Psoas muscle (tissue), 8 donors: Measurements from ENCODE around the gene CCDC192. TPM values are rescaled to one million over a fixed set of nuclear protein-coding genes. Genes with fewer than 3 reads are reported as not detected.

ENCODE experiments used
- ATAC-seq, 4 donors: fragments of 200-7000 bp; cut with Tn5 transposase; one replicate each; pipeline ENCODE4 v1.9.1; 2020; ENCODE audit warnings: moderate library complexity in 3 of 4, mild to moderate bottlenecking in 2 of 4
- DNase-seq, 2 donors: peaks; one replicate each; pipeline ENCODE4 v3.0.0-alpha.2; 2020
- H3K27ac ChIP-seq: fragments of 200-600 bp; one replicate; pipeline ENCODE4 v1.8.0; 2022
- H3K27me3 ChIP-seq, 3 donors: fragments of 200-600 bp in 1 of 3; one replicate each; pipeline versions ENCODE4 v1.6.1 to v1.8.0; 2013 to 2022; ENCODE audit warnings: low read length in 2 of 3, mild to moderate bottlenecking in 2 of 3, moderate library complexity in 1 of 3; ENCODE audit not compliant: insufficient read depth in 3 of 3
- H3K36me3 ChIP-seq, 2 donors: fragments of 200-600 bp in 1 of 2; one replicate each; pipeline versions ENCODE4 v1.6.1 to v1.8.0; 2013 to 2022; ENCODE audit warnings: low read depth in 1 of 2, mild to moderate bottlenecking in 1 of 2, moderate library complexity in 1 of 2; ENCODE audit not compliant: insufficient read depth in 1 of 2
- H3K4me1 ChIP-seq: fragments of 200-600 bp; one replicate; pipeline ENCODE4 v1.8.0; 2022
- H3K4me3 ChIP-seq: fragments of 200-600 bp; one replicate; pipeline ENCODE4 v1.8.0; 2022; ENCODE audit warnings: mild to moderate bottlenecking
- H3K9me3 ChIP-seq: fragments of 200-600 bp; one replicate; pipeline ENCODE4 v1.8.0; 2022
- CTCF ChIP-seq: fragments of 200-600 bp; IDR thresholded peaks from one replicate; pipeline ENCODE4 v1.8.0; 2022; ENCODE audit warnings: antibody characterized with exemption
- WGBS, 3 donors: extraction: QIAGEN DNeasy Blood & Tissue Kit; methylation state at CpG; one replicate each; pipeline versions ENCODE4 v1.1.6 to v1.1.7; 2013; 5-methylcytosine and 5-hydroxymethylcytosine counted together
- intact Hi-C, 2 donors: fragments of 100-400 bp; cut with DNase I; formaldehyde crosslinking; loops; one replicate each; pipeline versions ENCODE4 v1.11.0 to v1.14.2; 2022
- polyA plus RNA-seq, 3 donors: library from polyadenylated mRNA; stranded (reverse); fragments of 200-250 nt; gene quantifications; one replicate each; pipeline ENCODE4 v1.2.3, GENCODE V29; 2013
- total RNA-seq, 4 donors: library from RNA; stranded (reverse); fragmentation: NEBNext Ultra II Directional in 2 of 4; extraction: Animal tissue kit (Norgen Biotek cat#: 25700) in 2 of 4; gene quantifications; one replicate each; pipeline versions ENCODE4 v1.2.1 to v1.2.4, GENCODE V29; 2021 to 2023
- donor health status: healthy with polysubstance abuse.
- donor health status: DM: no; HTN: no; CAD: no; lungs with moderate emphysema.
- donor health status: Bipolar disorder and iron deficiency.
- donor health status: healthy.
- donor health status: DM: yes; HTN: yes; CAD: no.
- donor health status: DM: no; HTN: no; CAD: no.
- donor health status: DM: no; HTN: no; CAD: no.
- donor health status: DM: yes; HTN: yes; CAD: no.

Gene CCDC192
- total and polyA plus RNA-seq, 7 donors, result 0.12 to 1.2 (median 0.19) TPM; not detected in 4

GRCh38 chr5:127916885-127917573 is 213.8 kb downstream of the CCDC192 start:
- DNase-seq, result no peak
- no peak overlapping the region for H3K27ac ChIP-seq
- intact Hi-C loops, result no loop called here

GRCh38 chr5:127919006-127919796 is 216.0 kb downstream of the CCDC192 start:
- intact Hi-C loops, result no loop called here
- Histone ChIP-seq H3K9me3 (no peaks in the 10 kb centered on the region), H3K27ac (no peak overlapping the region), H3K27me3 (no peaks in the 10 kb centered on the region), H3K36me3 (no peaks in the 10 kb centered on the region), H3K4me3 (no peak overlapping the region), H3K4me1 (no peaks in the 10 kb centered on the region)
- WGBS, 3 donors, result 84 to 92% (median 90%) methylated on average over 5 of the region's 5 CpGs
- DNase-seq (no peak), ATAC-seq (no peak)
- no peak for TF ChIP-seq CTCF

More at GRCh38 chr5:127916885-127917573, 213.8 kb downstream of the CCDC192 start:
- Histone ChIP-seq H3K4me1 (no peaks in the 10 kb centered on the region), H3K9me3 (no peaks in the 10 kb centered on the region), H3K4me3 (no peak overlapping the region), H3K36me3 (no peaks in the 10 kb centered on the region), H3K27me3 (no peaks in the 10 kb centered on the region)
- WGBS, 3 donors, result 80 to 90% (median 81%) methylated on average over 3 of the region's 3 CpGs
- ATAC-seq, result no peak
- TF ChIP-seq CTCF, result no peak

GRCh38 chr5:127919818-127920217 is 216.6 kb downstream of the CCDC192 start:
- Histone ChIP-seq H3K36me3 (no peaks in the 10 kb centered on the region), H3K27me3 (no peaks in the 10 kb centered on the region), H3K4me3 (no peak overlapping the region), H3K27ac (no peak overlapping the region), H3K4me1 (no peaks in the 10 kb centered on the region), H3K9me3 (no peaks in the 10 kb centered on the region)
- intact Hi-C loops, result no loop called here
- TF ChIP-seq CTCF, result no peak
- ATAC-seq (no peak), DNase-seq (no peak)

GRCh38 chr5:127920936-127921335 is 217.7 kb downstream of the CCDC192 start:
- intact Hi-C loops, result no loop called here
- DNase-seq, result no peak

More at GRCh38 chr5:127920936-127921335, 217.7 kb downstream of the CCDC192 start:
- no peak overlapping the region for H3K4me3 ChIP-seq
- H3K27ac ChIP-seq, result no peak overlapping the region
- H3K36me3 ChIP-seq, result no peaks in the 10 kb centered on the region
- no peak for TF ChIP-seq CTCF
- H3K9me3 ChIP-seq, result no peaks in the 10 kb centered on the region
- no peaks in the 10 kb centered on the region for H3K4me1 ChIP-seq
- no peaks in the 10 kb centered on the region for H3K27me3 ChIP-seq
- no peak for ATAC-seq
